Caco-2 (cell line): ENCODE measurements around the gene LRRC3B. TPM values are rescaled to one million over a fixed set of nuclear protein-coding genes. Genes with fewer than 3 reads are reported as not detected.

Source experiments
- BruUV-seq: library from RNA; stranded (reverse); fragments of 400-500 nt; replicated peaks from 2 replicates; lab custom pipeline; 2021; lab: Mats Ljungman, UMichigan
- CTCF ChIA-PET: fragments of 300-600 bp; sonication (Branson Sonifier 250); formaldehyde crosslinking; loops from one replicate; lab custom pipeline; 2022; ENCODE audit warnings: antibody characterized with exemption; lab: Charles Lee
- POLR2A ChIA-PET: fragments of 300-600 bp; sonication (Branson Sonifier 250); formaldehyde crosslinking; loops from one replicate; lab custom pipeline; 2022; ENCODE audit warnings: antibody characterized with exemption; lab: Charles Lee
- DNase-seq, 2 experiments: peaks; one replicate each; pipeline versions ENCODE4 v3.0.0 to v3.0.0-alpha.2; 2020 to 2022
- H3K27me3 ChIP-seq: replicated peaks from 2 replicates; pipeline ENCODE4 v1.6.0; 2011; ENCODE audit warnings: low read length; ENCODE audit not compliant: control insufficient read depth, insufficient read depth
- H3K36me3 ChIP-seq: 2 replicates; pipeline ENCODE4 v1.5.1; 2011; ENCODE audit warnings: low read length; ENCODE audit not compliant: control insufficient read depth, insufficient read depth
- H3K4me1 ChIP-seq: fragments of 250-450 bp; sonication (Bioruptor Pico); 2 replicates; pipeline ENCODE4 v1.5.1; 2020; ENCODE audit warnings: mild to moderate bottlenecking
- H3K4me3 ChIP-seq: 2 replicates; pipeline ENCODE4 v1.5.1; 2011; ENCODE audit warnings: low read depth, mild to moderate bottlenecking, control low read depth, low read length
- H3K9me3 ChIP-seq: fragments of 250-450 bp; sonication (Bioruptor Pico); 2 replicates; pipeline ENCODE4 v1.5.1; 2020; ENCODE audit warnings: mild to moderate bottlenecking, moderate library complexity
- H3K27ac Mint-ChIP-seq: one replicate; pipeline ENCODE4 v1.8.0; 2022; ENCODE audit warnings: mixed read lengths; ENCODE audit not compliant: unreplicated experiment
- H3K27me3 Mint-ChIP-seq: one replicate; pipeline ENCODE4 v1.8.0; 2022; ENCODE audit warnings: mixed read lengths; ENCODE audit not compliant: insufficient read depth, unreplicated experiment
- H3K36me3 Mint-ChIP-seq: one replicate; pipeline ENCODE4 v1.8.0; 2022; ENCODE audit warnings: mild to moderate bottlenecking, mixed read lengths; ENCODE audit not compliant: insufficient read depth, unreplicated experiment
- H3K4me1 Mint-ChIP-seq: one replicate; pipeline ENCODE4 v1.8.0; 2022; ENCODE audit warnings: low read depth, mixed read lengths; ENCODE audit not compliant: unreplicated experiment
- H3K4me3 Mint-ChIP-seq: one replicate; pipeline ENCODE4 v1.8.0; 2022; ENCODE audit warnings: mild to moderate bottlenecking, moderate library complexity, mixed read lengths; ENCODE audit not compliant: unreplicated experiment
- H3K9me3 Mint-ChIP-seq: one replicate; pipeline ENCODE4 v1.8.0; 2022; ENCODE audit warnings: mixed read lengths; ENCODE audit not compliant: unreplicated experiment
- intact Hi-C: fragments of 100-400 bp; cut with micrococcal nuclease; formaldehyde crosslinking; loops from one replicate; pipeline ENCODE4 v1.10.0; 2022; ENCODE audit not compliant: unreplicated experiment
- total RNA-seq: library from RNA; stranded (reverse); gene quantifications from 2 replicates; pipeline ENCODE4 v1.2.3, GENCODE V29; 2022
- TF ChIP-seq, protein P1 (sequence below), 2 experiments: fragments of 200-600 bp in 1 of 2; IDR thresholded peaks; 1 replicate in 1 of 2; 2 replicates in 1 of 2; pipeline versions ENCODE4 v1.5.1 to v1.8.0; 2011 to 2022; ENCODE audit warnings: antibody characterized with exemption in 1 of 2, control low read depth in 1 of 2, inconsistent platforms in 1 of 2, low read depth in 1 of 2, low read length in 1 of 2, mild to moderate bottlenecking in 1 of 2, moderate library complexity in 1 of 2; ENCODE audit not compliant: insufficient read depth in 1 of 2, severe bottlenecking in 1 of 2, unreplicated experiment in 1 of 2

The LRRC3B gene
- total RNA-seq, 1 experiment from 2014 or later = not detected

DNA sequence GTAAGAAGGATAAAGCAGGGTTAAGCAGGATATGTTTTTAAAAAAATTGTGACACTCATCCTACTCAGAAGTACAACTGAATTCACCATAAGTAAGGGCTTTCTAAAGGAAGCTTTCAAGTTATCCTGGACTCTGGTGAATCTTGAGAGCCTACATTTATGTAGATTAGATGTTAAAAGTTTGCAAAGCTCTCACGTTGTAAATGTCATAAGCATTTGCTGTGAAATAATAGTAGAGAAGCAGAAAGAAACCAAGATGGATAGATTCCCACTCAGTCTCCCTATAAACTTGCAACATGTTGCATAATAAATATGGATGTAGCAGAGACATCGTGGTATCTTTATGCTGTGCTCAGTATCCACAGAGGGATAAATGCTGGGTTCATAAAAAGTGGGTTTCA is 77.0 kb downstream of the LRRC3B start:
- TF ChIP-seq, protein P1, sequence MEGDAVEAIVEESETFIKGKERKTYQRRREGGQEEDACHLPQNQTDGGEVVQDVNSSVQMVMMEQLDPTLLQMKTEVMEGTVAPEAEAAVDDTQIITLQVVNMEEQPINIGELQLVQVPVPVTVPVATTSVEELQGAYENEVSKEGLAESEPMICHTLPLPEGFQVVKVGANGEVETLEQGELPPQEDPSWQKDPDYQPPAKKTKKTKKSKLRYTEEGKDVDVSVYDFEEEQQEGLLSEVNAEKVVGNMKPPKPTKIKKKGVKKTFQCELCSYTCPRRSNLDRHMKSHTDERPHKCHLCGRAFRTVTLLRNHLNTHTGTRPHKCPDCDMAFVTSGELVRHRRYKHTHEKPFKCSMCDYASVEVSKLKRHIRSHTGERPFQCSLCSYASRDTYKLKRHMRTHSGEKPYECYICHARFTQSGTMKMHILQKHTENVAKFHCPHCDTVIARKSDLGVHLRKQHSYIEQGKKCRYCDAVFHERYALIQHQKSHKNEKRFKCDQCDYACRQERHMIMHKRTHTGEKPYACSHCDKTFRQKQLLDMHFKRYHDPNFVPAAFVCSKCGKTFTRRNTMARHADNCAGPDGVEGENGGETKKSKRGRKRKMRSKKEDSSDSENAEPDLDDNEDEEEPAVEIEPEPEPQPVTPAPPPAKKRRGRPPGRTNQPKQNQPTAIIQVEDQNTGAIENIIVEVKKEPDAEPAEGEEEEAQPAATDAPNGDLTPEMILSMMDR (IDR thresholded peaks at IDR 0.05; ENCODE audit: insufficient read depth in 1 of 2, low read depth in 1 of 2, low read length in 1 of 2, severe bottlenecking in 1 of 2, unreplicated experiment in 1 of 2) = no peak
- intact Hi-C loops = no loop called here
- CTCF ChIA-PET = no interaction called here
- Histone ChIP-seq H3K27me3 (no peaks in the 10 kb centered on the region), H3K4me1 (no peaks in the 10 kb centered on the region), H3K4me3 (no peak overlapping the region), H3K36me3 (no peaks in the 10 kb centered on the region), H3K9me3 (no peaks in the 10 kb centered on the region)
- BruUV-seq = no TSS peak
- Mint-ChIP-seq H3K27ac (no peak overlapping the region), H3K4me3 (no peak overlapping the region), H3K36me3 (no peaks in the 10 kb centered on the region), H3K4me1 (no peaks in the 10 kb centered on the region), H3K27me3 (peaks cover 6% of the 10 kb centered on the region), H3K9me3 (no peaks in the 10 kb centered on the region)
- POLR2A ChIA-PET = no interaction called here
- no peak for DNase-seq

DNA sequence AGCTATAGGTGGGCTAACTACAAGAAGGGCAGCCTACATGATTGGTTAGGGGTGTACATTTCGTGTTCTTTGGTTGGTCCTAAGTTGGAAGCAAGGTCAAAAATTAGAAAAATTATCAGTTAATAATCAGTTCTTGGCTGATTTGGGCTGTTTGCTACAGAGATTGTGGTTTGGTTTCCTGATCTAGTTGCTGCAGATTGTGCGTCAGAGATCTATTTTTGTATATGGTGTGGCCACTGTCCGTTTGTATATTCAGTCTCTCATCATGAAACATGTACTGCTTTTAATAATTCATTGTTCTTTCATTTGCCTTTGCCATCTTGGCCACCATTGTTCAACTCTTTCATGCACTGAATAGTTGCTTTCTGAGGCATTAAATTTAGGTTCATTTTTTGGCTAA is 80.9 kb downstream of the LRRC3B start:
- no peak overlapping the region for H3K27ac Mint-ChIP-seq
- ChIA-PET CTCF (no interaction called here), POLR2A (no interaction called here)
- no peak overlapping the region for H3K4me3 Mint-ChIP-seq
- intact Hi-C loops = no loop called here
- no peaks in the 10 kb centered on the region for H3K9me3 Mint-ChIP-seq
- no peaks in the 10 kb centered on the region for H3K36me3 ChIP-seq
- DNase-seq = no peak
- no TSS peak for BruUV-seq
- no peaks in the 10 kb centered on the region for H3K9me3 ChIP-seq
- no peak overlapping the region for H3K4me3 ChIP-seq
- no peaks in the 10 kb centered on the region for H3K36me3 Mint-ChIP-seq
- H3K27me3 Mint-ChIP-seq = peaks cover 2% of the 10 kb centered on the region
- no peaks in the 10 kb centered on the region for H3K4me1 ChIP-seq
- H3K4me1 Mint-ChIP-seq = no peaks in the 10 kb centered on the region
- H3K27me3 ChIP-seq = no peaks in the 10 kb centered on the region
- TF ChIP-seq, protein P1 (IDR thresholded peaks at IDR 0.05; ENCODE audit: insufficient read depth in 1 of 2, low read depth in 1 of 2, low read length in 1 of 2, severe bottlenecking in 1 of 2, unreplicated experiment in 1 of 2) = no peak

DNA sequence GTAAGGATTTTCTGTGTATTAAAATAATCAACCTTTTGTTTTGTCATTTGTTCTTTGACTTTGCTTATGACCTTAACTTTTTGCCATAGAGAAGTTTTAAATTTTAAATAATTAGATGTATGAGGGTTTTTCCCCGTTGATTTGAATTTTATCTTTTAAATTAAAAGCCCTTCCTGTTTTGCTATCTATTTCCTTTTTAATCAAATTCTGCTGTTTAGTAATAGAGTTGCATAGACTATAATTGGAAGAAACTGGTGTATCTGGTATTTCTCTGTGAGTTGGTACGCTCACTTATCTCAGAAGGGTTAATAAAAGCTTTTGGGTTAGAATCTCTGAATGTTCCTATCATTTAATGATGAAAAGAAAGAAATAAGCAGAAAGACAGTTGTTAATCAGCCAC is 82.2 kb downstream of the LRRC3B start:
- Mint-ChIP-seq H3K36me3 (no peaks in the 10 kb centered on the region), H3K27me3 (peaks cover 2% of the 10 kb centered on the region), H3K27ac (no peak overlapping the region), H3K4me3 (no peak overlapping the region), H3K9me3 (no peaks in the 10 kb centered on the region), H3K4me1 (no peaks in the 10 kb centered on the region)
- ChIA-PET POLR2A (no interaction called here), CTCF (no interaction called here)
- Histone ChIP-seq H3K4me1 (no peaks in the 10 kb centered on the region), H3K27me3 (no peaks in the 10 kb centered on the region), H3K4me3 (no peak overlapping the region), H3K9me3 (no peaks in the 10 kb centered on the region), H3K36me3 (no peaks in the 10 kb centered on the region)
- intact Hi-C loops = no loop called here
- TF ChIP-seq, protein P1 (IDR thresholded peaks at IDR 0.05; ENCODE audit: insufficient read depth in 1 of 2, low read depth in 1 of 2, low read length in 1 of 2, severe bottlenecking in 1 of 2, unreplicated experiment in 1 of 2) = no peak
- DNase-seq = no peak
- no TSS peak for BruUV-seq
